ENCODE measurements around the gene GGACT. TPM values are rescaled to one million over a fixed set of nuclear protein-coding genes. Genes with fewer than 3 reads are reported as not detected.

The GGACT gene
- total and polyA plus RNA-seq, 2 of the 8 experiments (the other 6 are each of a cell fraction or from before 2014, with no cell fraction given), result 1.1 to 1.5 TPM

GRCh38 chr13:100544866-100545683 is 43.5 kb downstream of the GGACT start:
- Histone ChIP-seq H2AK5ac (ENCODE audit: low read depth, low read length) (no peak overlapping the region), H3K14ac (ENCODE audit: insufficient read length) (no peak overlapping the region), H3K4me1 (replicated peaks in 1 of 4; ENCODE audit: control insufficient read depth in 3 of 4, insufficient read depth in 4 of 4, low read length in 3 of 4) (peaks cover 0 to 3% (median 0%) of the 10 kb centered on the region in 4 experiments; a peak in 5 of 7 replicates), H4K91ac (replicated peaks; ENCODE audit: insufficient read length, low read length) (no peak overlapping the region), H4K20me1 (replicated peaks in 1 of 2; ENCODE audit: control insufficient read depth in 1 of 2, insufficient read depth in 2 of 2, low read length in 2 of 2) (no peaks in the 10 kb centered on the region), H4K5ac (ENCODE audit: insufficient read length, low read depth, low read length) (no peak overlapping the region), H3K9me3 (ENCODE audit: insufficient read depth in 2 of 2, low read depth in 1 of 2, low read length in 1 of 2) (no peaks in the 10 kb centered on the region), H3K9ac (replicated peaks in 1 of 4; ENCODE audit: extremely low read depth in 1 of 4, low read depth in 3 of 4, low read length in 3 of 4) (no peak overlapping the region), H2BK120ac (replicated peaks; ENCODE audit: low read depth, low read length) (no peak overlapping the region), H3K36me3 (ENCODE audit: control insufficient read depth in 2 of 4, insufficient read depth in 4 of 4, low read length in 3 of 4) (no peaks in the 10 kb centered on the region; a peak in 1 of 8 replicates), H2AFZ (ENCODE audit: low read length) (no peak overlapping the region), H3K23me2 (ENCODE audit: low read depth, low read length) (no peaks in the 10 kb centered on the region; the same call in 1 of the 2 replicates), H3K79me2 (ENCODE audit: control insufficient read depth in 1 of 2, insufficient read depth in 2 of 2, low read length in 2 of 2) (no peaks in the 10 kb centered on the region), H2BK5ac (ENCODE audit: low read depth, low read length) (no peak overlapping the region), H3K56ac (replicated peaks; ENCODE audit: insufficient read length, low read depth, low read length) (no peak overlapping the region), H3K23ac (ENCODE audit: insufficient read length) (no peak overlapping the region), H2BK20ac (ENCODE audit: low read length) (no peak overlapping the region), H3K4me2 (ENCODE audit: insufficient read depth in 1 of 2, low read depth in 2 of 2, low read length in 2 of 2) (no peak overlapping the region), H2BK15ac (ENCODE audit: low read length) (0 out of 2 replicates have a peak overlapping the region, but pooled peaks have one; percentile 65), H2BK12ac (ENCODE audit: low read depth, low read length) (no peak overlapping the region; the same call in 1 of the 2 replicates), H3K4ac (replicated peaks; ENCODE audit: insufficient read length, low read depth, low read length) (no peak overlapping the region), H3K18ac (ENCODE audit: extremely low read depth, low read length) (no peak overlapping the region), H3K4me3 (ENCODE audit: extremely low read depth in 1 of 4, insufficient read depth in 2 of 4, low read depth in 3 of 4, low read length in 4 of 4) (no peak overlapping the region), H3K27ac (ENCODE audit: low read depth, low read length) (no peak overlapping the region), H4K8ac (ENCODE audit: extremely low read depth, insufficient read depth, low read length) (no peak overlapping the region), H3K27me3 (replicated peaks in 1 of 4; ENCODE audit: control insufficient read depth in 3 of 4, extremely low read depth in 1 of 4, insufficient read depth in 3 of 4, low read length in 3 of 4) (no peaks in the 10 kb centered on the region; a peak in 1 of 7 replicates), H3K79me1 (ENCODE audit: low read depth, low read length) (no peaks in the 10 kb centered on the region)
- CTCF ChIA-PET (ENCODE audit: partially characterized antibody), result interaction anchor here (0.9 to 1.7 kb wide), 3 partner anchors 28 to 65 kb away, joined by 3 to 4 read pairs (median 3); no protein-coding TSS in a partner anchor
- POLR2A ChIA-PET (ENCODE audit: partially characterized antibody), result no interaction called here
- DNase-seq (ENCODE audit: low read depth in 1 of 2, low spot score in 2 of 2), result peak in 1 of 2 experiments; percentile 42
- no peak for TF ChIP-seq E2F6 (IDR thresholded peaks at IDR 0.05)
- TF ChIP-seq NRF1 (IDR thresholded peaks at IDR 0.05; ENCODE audit: low read depth, low read length), result no peak
- no peak for TF ChIP-seq CEBPB (IDR thresholded peaks at IDR 0.05; ENCODE audit: low read depth, low read length)
- no peak for TF ChIP-seq SIRT6 (IDR thresholded peaks at IDR 0.05; ENCODE audit: low read length)
- TF ChIP-seq SAP30 (IDR thresholded peaks at IDR 0.05; ENCODE audit: insufficient read depth, insufficient replicate concordance, low read length), result no peak
- no peak for TF ChIP-seq ZNF274 (IDR thresholded peaks at IDR 0.05; ENCODE audit: borderline replicate concordance, extremely low read depth, low read length)
- no peak for FAIRE-seq
- WGBS, 2 experiments (ENCODE audit: extremely low coverage in 1 of 2, insufficient coverage in 1 of 2, insufficient read length in 1 of 2, insufficient replicate concordance in 2 of 2, low coverage in 1 of 2, low lambda C conversion rate in 2 of 2, missing lambda C conversion rate in 1 of 2), result 92% methylated on average over 21 of the region's 22 CpGs; no CpG with 5 or more reads in 1 of the 2 experiments

Data from H1 (cell line).